Left forelimb (tissue), 1 donor: Measurements from ENCODE around the gene IL17B.

Experiments used
- DNase-seq: peaks from one replicate; pipeline ENCODE4 v3.0.0-alpha.2; 2018; ENCODE audit warnings: low spot score

Gene IL17B

GRCh38 chr5:149379177-149379761, at the start of gene IL17B:
Gene IL17B, minus strand, starts transcription at chr5:149379292. Its CDS starts 67 bp downstream, at chr5:149379225.
- no peak for DNase-seq

- DNase-seq, result no peak
Measured at GRCh38 chr5:149428032-149428431, 48.9 kb upstream of the IL17B start.

GRCh38 chr5:149427374-149427773, 48.3 kb upstream of the IL17B start:
- DNase-seq, result no peak

- DNase-seq, result no peak
Measured at GRCh38 chr5:149426931-149427330, 47.8 kb upstream of the IL17B start.

- no peak for DNase-seq
Measured at GRCh38 chr5:149425729-149426128, 46.6 kb upstream of the IL17B start.

GRCh38 chr5:149424371-149425315, 45.6 kb upstream of the IL17B start:
- DNase-seq, result no peak

- DNase-seq, result no peak
Measured at GRCh38 chr5:149423794-149424268, 44.7 kb upstream of the IL17B start.

- no peak for DNase-seq
Measured at GRCh38 chr5:149423049-149423793, 44.1 kb upstream of the IL17B start.

GRCh38 chr5:149422366-149423048, 43.4 kb upstream of the IL17B start:
- DNase-seq, result peak; percentile 83

- no peak for DNase-seq
Measured at GRCh38 chr5:149421834-149422233, 42.7 kb upstream of the IL17B start.

- DNase-seq, result peak; percentile 38
Measured at GRCh38 chr5:149421372-149421685, 42.2 kb upstream of the IL17B start.

- peak; percentile 41 for DNase-seq
Measured at GRCh38 chr5:149420545-149421371, 41.7 kb upstream of the IL17B start.

- peak; percentile 60 for DNase-seq
Measured at GRCh38 chr5:149419859-149420544, 40.9 kb upstream of the IL17B start.

- DNase-seq, result no peak
Measured at GRCh38 chr5:149419532-149419858, 40.4 kb upstream of the IL17B start.

GRCh38 chr5:149418910-149419531, 39.9 kb upstream of the IL17B start:
- DNase-seq, result no peak

GRCh38 chr5:149417711-149418368, 38.7 kb upstream of the IL17B start:
- DNase-seq, result no peak

GRCh38 chr5:149416987-149417710, 38.1 kb upstream of the IL17B start:
- no peak for DNase-seq

GRCh38 chr5:149415066-149415967, 36.2 kb upstream of the IL17B start:
- DNase-seq, result no peak
